Vagina (tissue), 2 donors: ENCODE measurements around the gene PPFIA4.

ENCODE experiments used
- POLR2A ChIP-seq, 2 donors: fragments of 450-650 bp; IDR thresholded peaks; one replicate each; pipeline ENCODE4 v1.6.1; 2017; ENCODE audit warnings: antibody characterized with exemption in 2 of 2, mild to moderate bottlenecking in 2 of 2, moderate library complexity in 2 of 2
- POLR2AphosphoS5 ChIP-seq, 2 donors: sonication (generic); formaldehyde crosslinking; IDR thresholded peaks; one replicate each; pipeline ENCODE4 v1.9.0; 2017; ENCODE audit warnings: antibody characterized with exemption in 2 of 2, mild to moderate bottlenecking in 2 of 2, low read depth in 1 of 2; ENCODE audit not compliant: insufficient read depth in 1 of 2
- TF ChIP-seq, protein P1 (sequence below), 3 experiments: fragments of 450-650 bp in 2 of 3; fragments of 200-600 bp in 1 of 3; sonication (generic) in 1 of 3; IDR thresholded peaks; one replicate each; pipeline ENCODE4 v1.5.1; 2017 to 2019; ENCODE audit warnings: antibody characterized with exemption in 3 of 3, mild to moderate bottlenecking in 2 of 3, moderate library complexity in 2 of 3

DNA sequence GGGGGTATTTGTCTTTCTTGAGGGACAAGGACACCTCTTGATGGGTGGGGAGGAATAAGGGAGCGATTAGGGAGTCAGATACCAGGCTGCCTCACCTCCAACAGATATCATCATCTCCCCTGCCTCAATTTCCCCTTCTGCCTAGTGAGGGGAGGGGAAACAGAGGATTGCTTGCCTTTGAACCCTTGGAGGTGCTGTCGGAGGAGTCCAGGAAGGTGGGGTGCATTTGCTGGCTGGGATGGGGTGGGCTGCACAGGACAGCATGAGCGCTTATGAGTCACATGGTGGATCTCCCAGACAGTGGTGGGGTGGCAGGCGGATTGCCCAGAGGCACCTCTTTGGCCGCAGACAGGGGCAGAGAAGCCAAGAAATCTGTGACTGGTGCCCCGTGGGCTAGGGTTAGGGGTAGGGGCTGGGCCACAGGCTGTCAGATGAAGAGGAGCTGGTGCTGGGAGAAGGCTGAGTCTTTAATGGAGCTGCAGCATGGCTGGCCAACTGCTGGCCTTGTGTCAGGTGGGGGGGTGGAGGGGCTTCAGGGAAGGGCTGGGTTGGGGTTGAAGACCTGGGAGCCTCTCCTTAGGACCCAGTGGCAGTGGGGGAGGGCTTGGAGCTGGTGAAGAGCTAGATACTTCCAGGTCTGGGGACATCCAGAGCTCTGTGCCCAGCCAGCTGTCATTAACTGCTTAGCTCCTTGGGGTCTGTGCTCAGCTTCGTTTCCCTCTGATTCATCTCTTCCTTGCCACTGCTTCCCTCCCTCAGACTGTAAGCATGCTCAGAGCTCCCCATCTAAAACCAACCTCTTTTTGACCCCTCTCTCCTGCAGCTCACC lies 94.2 kb downstream of the PPFIA4 start:
- TF ChIP-seq, protein P1, sequence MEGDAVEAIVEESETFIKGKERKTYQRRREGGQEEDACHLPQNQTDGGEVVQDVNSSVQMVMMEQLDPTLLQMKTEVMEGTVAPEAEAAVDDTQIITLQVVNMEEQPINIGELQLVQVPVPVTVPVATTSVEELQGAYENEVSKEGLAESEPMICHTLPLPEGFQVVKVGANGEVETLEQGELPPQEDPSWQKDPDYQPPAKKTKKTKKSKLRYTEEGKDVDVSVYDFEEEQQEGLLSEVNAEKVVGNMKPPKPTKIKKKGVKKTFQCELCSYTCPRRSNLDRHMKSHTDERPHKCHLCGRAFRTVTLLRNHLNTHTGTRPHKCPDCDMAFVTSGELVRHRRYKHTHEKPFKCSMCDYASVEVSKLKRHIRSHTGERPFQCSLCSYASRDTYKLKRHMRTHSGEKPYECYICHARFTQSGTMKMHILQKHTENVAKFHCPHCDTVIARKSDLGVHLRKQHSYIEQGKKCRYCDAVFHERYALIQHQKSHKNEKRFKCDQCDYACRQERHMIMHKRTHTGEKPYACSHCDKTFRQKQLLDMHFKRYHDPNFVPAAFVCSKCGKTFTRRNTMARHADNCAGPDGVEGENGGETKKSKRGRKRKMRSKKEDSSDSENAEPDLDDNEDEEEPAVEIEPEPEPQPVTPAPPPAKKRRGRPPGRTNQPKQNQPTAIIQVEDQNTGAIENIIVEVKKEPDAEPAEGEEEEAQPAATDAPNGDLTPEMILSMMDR (IDR thresholded peaks at IDR 0.05) = no peak
- TF ChIP-seq POLR2AphosphoS5 (IDR thresholded peaks at IDR 0.05; ENCODE audit: insufficient read depth in 1 of 2, low read depth in 1 of 2) = no peak
- TF ChIP-seq POLR2A (IDR thresholded peaks at IDR 0.05) = no peak
